GM23248 (cell line): Measurements from ENCODE around the gene CREB3L2. TPM values are rescaled to one million over a fixed set of nuclear protein-coding genes. Genes with fewer than 3 reads are reported as not detected.

ENCODE experiments used
- DNase-seq: peaks from one replicate; pipeline ENCODE4 v3.0.0-alpha.2; 2015
- H2AFZ ChIP-seq: fragments of 200-600 bp; sonication (generic); 2 replicates; pipeline ENCODE4 v1.6.1; 2016; ENCODE audit warnings: antibody characterized with exemption
- H3F3A ChIP-seq: fragments of 200-600 bp; sonication (generic); 2 replicates; pipeline ENCODE4 v1.6.1; 2016; ENCODE audit warnings: mild to moderate bottlenecking, antibody characterized with exemption, mixed run types; ENCODE audit not compliant: insufficient read depth
- H3K27ac ChIP-seq: fragments of 200-600 bp; sonication (generic); 2 replicates; pipeline ENCODE4 v1.5.1; 2016; ENCODE audit warnings: mild to moderate bottlenecking
- H3K27me3 ChIP-seq: fragments of 200-600 bp; sonication (generic); replicated peaks from 2 replicates; pipeline ENCODE4 v1.6.1; 2016; ENCODE audit warnings: mild to moderate bottlenecking; ENCODE audit not compliant: insufficient read depth
- H3K36me3 ChIP-seq: fragments of 200-600 bp; sonication (generic); 2 replicates; pipeline ENCODE4 v1.6.1; 2016; ENCODE audit warnings: low read depth, mild to moderate bottlenecking
- H3K4me1 ChIP-seq: fragments of 200-600 bp; sonication (generic); 2 replicates; pipeline ENCODE4 v1.6.1; 2016; ENCODE audit warnings: mild to moderate bottlenecking; ENCODE audit not compliant: insufficient read depth
- H3K4me2 ChIP-seq: fragments of 200-600 bp; sonication (generic); one replicate; pipeline ENCODE4 v1.6.1; 2016; ENCODE audit warnings: mild to moderate bottlenecking; ENCODE audit not compliant: unreplicated experiment
- H3K4me3 ChIP-seq: fragments of 200-600 bp; sonication (generic); 2 replicates; pipeline ENCODE4 v1.5.1; 2016; ENCODE audit warnings: mild to moderate bottlenecking
- H3K79me2 ChIP-seq: fragments of 200-600 bp; sonication (generic); 2 replicates; pipeline ENCODE4 v1.6.1; 2016; ENCODE audit warnings: mild to moderate bottlenecking; ENCODE audit not compliant: insufficient read depth
- H3K9ac ChIP-seq: fragments of 200-600 bp; sonication (generic); 2 replicates; pipeline ENCODE4 v1.6.1; 2016; ENCODE audit warnings: mild to moderate bottlenecking
- H3K9me2 ChIP-seq: fragments of 200-600 bp; sonication (generic); 2 replicates; pipeline ENCODE4 v1.6.1; 2016; ENCODE audit warnings: mixed run types, mild to moderate bottlenecking, moderate library complexity; ENCODE audit not compliant: insufficient read depth
- H3K9me3 ChIP-seq: fragments of 200-600 bp; sonication (generic); one replicate; pipeline ENCODE4 v1.6.1; 2017; ENCODE audit warnings: low read depth
- H4K20me1 ChIP-seq: fragments of 200-600 bp; sonication (generic); 2 replicates; pipeline ENCODE4 v1.6.0; 2016; ENCODE audit not compliant: insufficient read depth
- EZH2 ChIP-seq: fragments of 200-600 bp; sonication (generic); IDR thresholded peaks from 2 replicates; pipeline ENCODE4 v1.6.1; 2018; ENCODE audit warnings: antibody characterized with exemption, mild to moderate bottlenecking; ENCODE audit not compliant: insufficient read depth, poor library complexity, severe bottlenecking
- EZH2phosphoT487 ChIP-seq: fragments of 200-600 bp; sonication (generic); IDR thresholded peaks from 2 replicates; pipeline ENCODE4 v1.6.1; 2018; ENCODE audit warnings: antibody characterized with exemption, moderate library complexity, mild to moderate bottlenecking, low read depth; ENCODE audit not compliant: insufficient read depth
- WGBS, 2 experiments: methylation state at CpG; one replicate each; pipeline ENCODE4 v1.1.6; 2015 to 2017; ENCODE audit warnings: low lambda C conversion rate in 2 of 2, low coverage in 1 of 2; ENCODE audit errors: missing lambda C conversion rate in 2 of 2; 5-methylcytosine and 5-hydroxymethylcytosine counted together
- in situ Hi-C: fragments of 300-500 bp; cut with MboI; formaldehyde crosslinking; loops from 2 replicates; pipeline ENCODE4 v1.15.0; 2020
- polyA plus RNA-seq: library from polyadenylated mRNA; unstranded; fragments of >200 nt; fragmentation: Nextera tagmentation; extraction: Ambion mirVana; gene quantifications from 2 replicates; pipeline ENCODE4 v1.2.1, GENCODE V29; 2016
- total RNA-seq: library from RNA; depleted of rRNA; stranded (reverse); fragments of >200 nt; shearing (Covaris generic); gene quantifications from 2 replicates; pipeline ENCODE4 v1.2.3, GENCODE V29; 2014

The CREB3L2 gene
- total and polyA plus RNA-seq, 2 experiments from 2014 or later, result 43.7 to 53.7 TPM

DNA sequence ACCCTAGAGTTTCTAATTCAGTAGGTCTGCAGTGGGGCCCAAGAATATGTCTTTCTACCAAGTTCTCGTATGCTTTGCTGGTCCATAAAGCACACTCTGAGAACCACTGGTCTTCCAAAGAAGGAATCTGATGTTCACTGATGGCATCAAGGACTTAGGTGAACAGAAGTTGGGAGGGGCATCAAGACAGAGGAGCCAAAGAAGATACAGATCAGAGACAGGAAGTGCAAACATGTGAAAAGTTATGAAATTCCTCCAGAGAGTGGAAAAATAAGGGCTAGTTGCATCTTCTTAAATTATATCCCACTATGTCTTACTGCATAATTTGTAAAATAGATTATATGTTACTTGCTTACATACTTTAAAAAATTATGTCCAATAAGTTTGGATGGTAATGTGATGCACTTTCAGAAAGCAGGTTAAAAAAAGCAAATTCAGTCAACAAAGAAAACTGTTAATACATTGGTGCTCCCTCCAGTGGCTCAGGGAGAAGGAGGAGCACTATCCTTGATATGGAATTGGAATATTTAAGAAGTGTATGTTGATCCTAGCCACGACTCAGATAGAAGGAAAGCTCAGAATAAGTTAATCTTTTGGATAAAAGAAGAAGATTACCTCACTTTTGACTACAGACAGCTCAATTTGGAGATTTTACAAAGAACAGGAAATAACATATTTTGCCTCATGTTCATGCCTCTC lies 35.8 kb downstream of the CREB3L2 start:
- 53 to 57% methylated on average over 2 of the region's 2 CpGs for WGBS, 2 experiments
- Histone ChIP-seq H3K9me3 (no peaks in the 10 kb centered on the region), H3K4me1 (peaks cover 63% of the 10 kb centered on the region), H3K9ac (0 out of 2 replicates have a peak overlapping the region, but pooled peaks have one; percentile 9), H3K27ac (peak overlapping the region; percentile 93), H3K4me2 (no peak overlapping the region), H2AFZ (no peak overlapping the region), H3K36me3 (peaks cover 15% of the 10 kb centered on the region), H3F3A (peaks cover 75% of the 10 kb centered on the region), H3K9me2 (no peaks in the 10 kb centered on the region), H3K4me3 (no peak overlapping the region), H4K20me1 (no peaks in the 10 kb centered on the region), H3K27me3 (no peaks in the 10 kb centered on the region), H3K79me2 (peaks cover 97% of the 10 kb centered on the region)
- peak; percentile 47 for DNase-seq
- TF ChIP-seq EZH2, result no peak
- TF ChIP-seq EZH2phosphoT487, result no peak
- in situ Hi-C loops, result no loop called here

DNA sequence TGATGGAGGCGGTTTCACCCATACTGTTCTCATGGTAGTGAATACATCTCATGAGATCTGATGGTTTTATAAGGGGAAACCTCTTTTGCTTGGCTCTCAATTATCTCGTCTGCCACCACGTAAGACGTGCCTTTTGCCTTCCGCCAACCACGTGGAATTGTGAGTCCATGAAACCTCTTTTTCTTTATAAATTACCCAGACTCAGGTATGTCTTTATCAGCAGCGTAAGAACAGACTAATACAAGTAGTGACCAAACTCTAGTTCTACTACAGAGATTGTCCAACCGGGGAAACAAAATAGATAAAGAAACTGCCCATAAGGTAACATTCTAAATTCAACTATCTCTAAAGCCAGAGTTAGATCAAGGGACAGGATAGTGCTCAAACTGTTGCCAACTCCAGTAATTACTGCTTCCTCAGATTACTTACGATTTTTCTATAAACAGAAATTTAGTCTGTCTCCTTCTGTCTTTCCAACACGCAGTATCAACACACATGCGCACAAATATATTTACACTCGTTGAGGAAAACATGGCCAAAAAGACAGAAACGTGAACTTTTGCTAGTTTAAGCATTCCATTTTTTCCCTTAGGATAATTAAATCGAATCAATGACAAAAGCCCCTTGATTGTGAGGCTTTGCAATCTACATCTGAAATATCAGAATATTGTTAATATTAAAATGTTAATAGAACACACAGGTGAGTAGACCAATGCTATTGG lies 36.9 kb downstream of the CREB3L2 start:
- Histone ChIP-seq H2AFZ (no peak overlapping the region), H3K4me3 (no peak overlapping the region), H3K79me2 (peaks cover 100% of the 10 kb centered on the region), H3F3A (peaks cover 72% of the 10 kb centered on the region), H3K9ac (no peak overlapping the region), H3K9me3 (no peaks in the 10 kb centered on the region), H3K4me2 (no peak overlapping the region), H3K4me1 (peaks cover 58% of the 10 kb centered on the region), H3K36me3 (peaks cover 15% of the 10 kb centered on the region), H3K27ac (0 out of 2 replicates have a peak overlapping the region, but pooled peaks have one; percentile 93), H3K27me3 (no peaks in the 10 kb centered on the region), H4K20me1 (no peaks in the 10 kb centered on the region), H3K9me2 (no peaks in the 10 kb centered on the region)
- 95% methylated on average over 14 of the region's 14 CpGs for WGBS, 2 experiments
- in situ Hi-C loops, result no loop called here
- no peak for DNase-seq
- TF ChIP-seq EZH2, result no peak
- TF ChIP-seq EZH2phosphoT487, result no peak

DNA sequence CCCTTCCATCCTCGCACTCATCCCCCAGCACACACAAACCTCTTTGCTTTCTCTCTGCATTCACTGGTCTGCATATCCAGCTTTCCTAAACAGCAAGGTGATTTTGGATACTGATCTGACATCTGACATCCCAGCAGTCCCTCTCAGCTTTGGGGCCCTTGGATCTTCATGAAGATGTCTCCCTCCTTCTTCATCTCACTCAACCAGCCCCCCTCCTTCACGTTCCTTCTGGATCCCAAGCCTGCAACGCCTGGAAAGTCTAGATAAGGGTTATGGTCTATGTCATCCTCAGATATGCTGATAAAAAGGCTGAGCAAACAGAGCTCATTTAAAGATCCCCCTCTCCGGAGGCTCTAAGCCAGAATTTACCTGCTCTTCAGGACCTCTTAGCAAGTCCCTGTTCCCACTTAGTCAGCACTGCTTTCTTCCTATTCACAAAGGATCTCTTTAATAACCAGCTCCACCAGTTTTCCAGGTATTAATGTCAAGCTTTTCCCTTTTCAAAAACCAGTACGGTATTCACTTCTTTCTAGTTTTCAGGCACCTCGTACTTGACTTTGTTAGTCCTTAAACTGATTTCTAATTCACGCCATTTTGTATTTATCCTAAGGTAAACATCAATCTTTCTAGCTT lies 38.9 kb downstream of the CREB3L2 start:
- TF ChIP-seq EZH2phosphoT487, result no peak
- no peak for TF ChIP-seq EZH2
- H3K9me3 ChIP-seq, result no peaks in the 10 kb centered on the region
- H3F3A ChIP-seq, result peaks cover 71% of the 10 kb centered on the region
- H3K9me2 ChIP-seq, result no peaks in the 10 kb centered on the region
- WGBS, 2 experiments, result 85 to 87% methylated on average over 7 of the region's 7 CpGs
- H4K20me1 ChIP-seq, result no peaks in the 10 kb centered on the region
- H3K27ac ChIP-seq, result no peak overlapping the region
- H3K27me3 ChIP-seq, result no peaks in the 10 kb centered on the region
- no peak overlapping the region for H3K4me3 ChIP-seq
- H3K4me1 ChIP-seq, result peaks cover 49% of the 10 kb centered on the region
- 0 out of 2 replicates have a peak, but pooled peaks cover 16% of the 10 kb centered on the region for H3K36me3 ChIP-seq
- no peak for DNase-seq
- H3K79me2 ChIP-seq, result peaks cover 100% of the 10 kb centered on the region
- in situ Hi-C loops, result no loop called here
- no peak overlapping the region for H3K9ac ChIP-seq
- H2AFZ ChIP-seq, result no peak overlapping the region
- no peak overlapping the region for H3K4me2 ChIP-seq

DNA sequence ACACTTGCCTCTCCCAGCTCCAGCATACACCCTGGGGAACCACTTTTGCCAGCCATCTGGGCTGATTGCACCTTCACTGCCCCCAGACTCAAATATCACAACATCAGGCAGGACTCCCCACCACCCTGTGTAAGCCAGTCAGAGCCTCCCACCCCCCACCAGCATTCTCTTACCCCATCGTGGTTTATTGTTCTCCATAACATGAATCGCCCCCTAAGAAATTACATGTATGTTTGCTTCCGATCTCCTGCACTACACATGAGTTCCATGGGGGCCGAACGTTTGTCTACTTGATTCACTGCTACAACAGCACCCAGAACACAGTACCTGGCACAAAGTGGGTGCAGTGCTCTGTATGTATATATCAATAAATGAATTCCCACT lies 39.4 kb downstream of the CREB3L2 start:
- 97% methylated on average over 5 of the region's 5 CpGs for WGBS, 2 experiments
- Histone ChIP-seq H3K9me3 (no peaks in the 10 kb centered on the region), H3K9me2 (no peaks in the 10 kb centered on the region), H3K4me3 (no peak overlapping the region), H3K27ac (peak overlapping the region; percentile 59; the same call in 1 of the 2 replicates), H3K9ac (no peak overlapping the region), H3K79me2 (peaks cover 100% of the 10 kb centered on the region), H3K4me1 (peaks cover 49% of the 10 kb centered on the region), H4K20me1 (no peaks in the 10 kb centered on the region), H3K27me3 (no peaks in the 10 kb centered on the region), H3K36me3 (0 out of 2 replicates have a peak, but pooled peaks cover 16% of the 10 kb centered on the region), H2AFZ (no peak overlapping the region), H3F3A (peaks cover 71% of the 10 kb centered on the region), H3K4me2 (no peak overlapping the region)
- in situ Hi-C loops, result no loop called here
- DNase-seq, result no peak
- no peak for TF ChIP-seq EZH2
- TF ChIP-seq EZH2phosphoT487, result no peak
